Trophoblast cell (in vitro differentiated cells and primary cell): Measurements from ENCODE around the gene NFRKB.

Experiments
- DNase-seq, 2 donors: peaks; one replicate each; pipeline ENCODE4 v3.0.0-alpha.2; 2016
- H2AFZ ChIP-seq: 2 replicates; pipeline ENCODE4 v1.6.1; 2013; ENCODE audit warnings: low read length, moderate library complexity, mild to moderate bottlenecking; ENCODE audit not compliant: insufficient read depth, poor library complexity
- H2AK5ac ChIP-seq: 2 replicates; pipeline ENCODE4 v1.6.1; 2013; ENCODE audit warnings: mild to moderate bottlenecking, low read length
- H2BK120ac ChIP-seq: 2 replicates; pipeline ENCODE4 v1.6.1; 2013; ENCODE audit warnings: low read length, mild to moderate bottlenecking, moderate library complexity; ENCODE audit not compliant: insufficient read depth, poor library complexity
- H2BK12ac ChIP-seq: 2 replicates; pipeline ENCODE4 v1.6.1; 2013; ENCODE audit warnings: mild to moderate bottlenecking, low read length, moderate library complexity
- H2BK5ac ChIP-seq: 2 replicates; pipeline ENCODE4 v1.6.1; 2013; ENCODE audit warnings: low read length, low read depth, moderate library complexity, mild to moderate bottlenecking; ENCODE audit not compliant: poor library complexity
- H3K14ac ChIP-seq: 2 replicates; pipeline ENCODE4 v1.6.1; 2013; ENCODE audit warnings: mild to moderate bottlenecking, low read length
- H3K18ac ChIP-seq: 2 replicates; pipeline ENCODE4 v1.6.1; 2013; ENCODE audit warnings: mild to moderate bottlenecking, low read length
- H3K23ac ChIP-seq: 2 replicates; pipeline ENCODE4 v1.6.1; 2013; ENCODE audit warnings: low read length
- H3K27ac ChIP-seq: 2 replicates; pipeline ENCODE4 v1.5.1; 2013; ENCODE audit warnings: low read depth, mild to moderate bottlenecking, inconsistent platforms, low read length, moderate library complexity
- H3K27me3 ChIP-seq: 2 replicates; pipeline ENCODE4 v1.6.1; 2013; ENCODE audit warnings: inconsistent platforms, mild to moderate bottlenecking, low read length, moderate library complexity; ENCODE audit not compliant: insufficient read depth
- H3K36me3 ChIP-seq, 2 experiments: 1 replicate in 1 of 2; 2 replicates in 1 of 2; pipeline ENCODE4 v1.6.1; 2013; ENCODE audit warnings: low read length in 2 of 2, mild to moderate bottlenecking in 2 of 2, moderate library complexity in 1 of 2; ENCODE audit not compliant: insufficient read depth in 2 of 2, control insufficient read depth in 1 of 2
- H3K4ac ChIP-seq: 2 replicates; pipeline ENCODE4 v1.6.1; 2013; ENCODE audit warnings: low read depth, mild to moderate bottlenecking, low read length, moderate library complexity
- H3K4me1 ChIP-seq, 2 experiments: 1 replicate in 1 of 2; 2 replicates in 1 of 2; pipeline ENCODE4 v1.6.1; 2013; ENCODE audit warnings: low read length in 2 of 2, mild to moderate bottlenecking in 2 of 2, moderate library complexity in 1 of 2; ENCODE audit not compliant: insufficient read depth in 2 of 2, control insufficient read depth in 1 of 2
- H3K4me2 ChIP-seq: 2 replicates; pipeline ENCODE4 v1.6.1; 2013; ENCODE audit warnings: inconsistent platforms, mild to moderate bottlenecking, low read length, moderate library complexity
- H3K4me3 ChIP-seq: 2 replicates; pipeline ENCODE4 v1.5.1; 2013; ENCODE audit warnings: mild to moderate bottlenecking, low read depth, low read length, inconsistent platforms
- H3K79me1 ChIP-seq: one replicate; pipeline ENCODE4 v1.6.1; 2013; ENCODE audit warnings: low read length
- H3K79me2 ChIP-seq: 2 replicates; pipeline ENCODE4 v1.6.1; 2013; ENCODE audit warnings: low read length, mild to moderate bottlenecking; ENCODE audit not compliant: control insufficient read depth, insufficient read depth, poor library complexity
- H3K9ac ChIP-seq: 2 replicates; pipeline ENCODE4 v1.6.1; 2013; ENCODE audit warnings: mild to moderate bottlenecking, low read length
- H3K9me3 ChIP-seq: 2 replicates; pipeline ENCODE4 v1.6.1; 2013; ENCODE audit warnings: low read depth, mild to moderate bottlenecking, control low read depth, inconsistent platforms, low read length; ENCODE audit not compliant: insufficient read depth
- H4K12ac ChIP-seq: 2 replicates; pipeline ENCODE4 v1.6.1; 2013; ENCODE audit warnings: low read depth, mild to moderate bottlenecking, low read length, moderate library complexity
- H4K8ac ChIP-seq: 2 replicates; pipeline ENCODE4 v1.6.1; 2013; ENCODE audit warnings: low read depth, mild to moderate bottlenecking, low read length, moderate library complexity
- H4K91ac ChIP-seq: one replicate; pipeline ENCODE4 v1.6.1; 2013; ENCODE audit warnings: low read depth, mild to moderate bottlenecking, low read length, moderate library complexity
- WGBS: extraction: QIAGEN DNeasy Blood & Tissue Kit; methylation state at CpG from one replicate; pipeline ENCODE4 v1.1.7; 2013; ENCODE audit warnings: missing lambda C conversion rate; ENCODE audit not compliant: insufficient read length, insufficient coverage; ENCODE audit errors: extremely low coverage; 5-methylcytosine and 5-hydroxymethylcytosine counted together

NFRKB gene

DNA sequence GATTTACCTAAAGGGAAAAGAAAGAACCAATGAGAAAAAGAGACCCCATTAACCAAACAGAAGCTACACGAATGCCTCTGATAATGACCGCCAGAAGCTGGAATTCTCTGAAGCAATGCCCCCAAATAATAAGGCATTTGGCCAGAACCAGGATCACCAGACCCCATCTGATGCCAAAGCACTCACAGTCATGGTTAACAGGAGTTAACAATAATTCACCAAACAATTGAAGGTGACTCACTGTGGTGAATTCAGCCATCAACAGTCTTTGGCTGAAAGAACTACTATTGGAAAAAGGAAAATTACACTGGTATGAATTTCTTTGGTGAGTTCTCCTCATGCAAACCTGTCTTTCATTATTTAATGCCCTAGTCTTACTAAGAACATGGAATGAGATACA lies 21.9 kb upstream of the NFRKB start:
- Histone ChIP-seq H3K4ac (no peak overlapping the region), H3K27ac (no peak overlapping the region), H2AK5ac (no peak overlapping the region), H3K23ac (no peak overlapping the region), H3K4me3 (no peak overlapping the region), H3K4me1 (no peaks in the 10 kb centered on the region), H2BK120ac (no peak overlapping the region), H2BK5ac (no peak overlapping the region), H2BK12ac (no peak overlapping the region), H3K79me2 (no peaks in the 10 kb centered on the region), H3K27me3 (no peaks in the 10 kb centered on the region), H3K4me2 (no peak overlapping the region), H3K14ac (no peak overlapping the region), H3K36me3 (peaks cover 21 to 26% of the 10 kb centered on the region in 2 experiments), H2AFZ (no peak overlapping the region), H3K9ac (no peak overlapping the region), H4K91ac (no peak overlapping the region), H3K18ac (no peak overlapping the region), H4K8ac (no peak overlapping the region), H4K12ac (no peak overlapping the region), H3K79me1 (no peaks in the 10 kb centered on the region), H3K9me3 (no peaks in the 10 kb centered on the region)
- WGBS: no CpG with 5 or more reads among the region's 2 CpGs
- DNase-seq: no peak

DNA sequence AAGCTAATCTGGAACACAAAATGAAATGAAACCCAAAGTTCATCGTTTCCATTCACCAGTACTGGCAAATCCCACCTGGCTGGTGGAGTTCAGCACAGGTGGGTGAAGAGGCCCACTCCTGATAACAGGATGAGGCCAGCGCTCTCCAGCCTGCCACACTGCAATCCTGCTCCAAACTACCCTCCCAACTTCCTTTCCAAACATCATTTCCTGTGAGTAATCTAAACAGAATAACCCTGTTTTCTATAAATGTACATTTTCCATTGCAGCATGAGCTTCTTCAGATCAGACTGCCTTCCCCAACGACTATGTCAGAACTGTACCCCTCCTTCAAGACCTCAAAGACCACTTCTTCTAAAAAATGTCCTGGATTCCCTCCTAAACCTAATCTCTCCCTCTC lies 15.9 kb upstream of the NFRKB start:
- Histone ChIP-seq H4K8ac (no peak overlapping the region), H3K9me3 (no peaks in the 10 kb centered on the region), H2BK12ac (no peak overlapping the region), H3K9ac (no peak overlapping the region), H3K27me3 (no peaks in the 10 kb centered on the region), H3K4me3 (no peak overlapping the region), H3K4ac (no peak overlapping the region), H2BK5ac (no peak overlapping the region), H4K12ac (no peak overlapping the region), H2AFZ (no peak overlapping the region), H3K79me2 (no peaks in the 10 kb centered on the region), H3K27ac (no peak overlapping the region), H2BK120ac (no peak overlapping the region), H3K79me1 (no peaks in the 10 kb centered on the region), H3K36me3 (peaks cover 18 to 28% of the 10 kb centered on the region in 2 experiments), H3K4me1 (peaks cover 0 to 2% of the 10 kb centered on the region in 2 experiments), H3K23ac (no peak overlapping the region), H3K18ac (no peak overlapping the region), H3K14ac (no peak overlapping the region), H2AK5ac (no peak overlapping the region), H3K4me2 (no peak overlapping the region), H4K91ac (no peak overlapping the region)
- no peak for DNase-seq
- no CpG with 5 or more reads among the region's 3 CpGs for WGBS

DNA sequence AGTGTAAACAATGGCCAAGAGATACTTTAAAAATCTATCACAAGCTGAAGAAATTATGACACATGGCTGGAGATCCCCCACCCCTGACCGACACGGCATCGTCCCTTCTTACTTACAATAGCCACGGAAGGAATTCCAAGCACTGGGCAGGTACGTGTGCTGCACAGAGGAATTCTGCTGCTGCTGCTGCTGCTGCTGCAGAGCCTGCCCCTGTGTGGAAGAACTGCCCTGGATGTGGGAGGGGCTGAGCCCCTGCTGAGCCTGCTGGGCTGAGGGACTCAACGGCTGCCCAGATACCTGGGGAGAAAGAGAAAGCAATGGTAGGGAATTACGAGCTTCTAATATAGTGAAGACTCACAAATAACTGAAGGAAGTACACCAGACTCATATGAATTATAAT lies 15.0 kb upstream of the NFRKB start:
- Histone ChIP-seq H3K14ac (no peak overlapping the region), H4K8ac (no peak overlapping the region), H4K91ac (no peak overlapping the region), H2AK5ac (no peak overlapping the region), H3K79me1 (peaks cover 2% of the 10 kb centered on the region), H4K12ac (no peak overlapping the region), H3K23ac (no peak overlapping the region), H2BK12ac (no peak overlapping the region), H2AFZ (no peak overlapping the region), H3K4me1 (peaks cover 0 to 5% of the 10 kb centered on the region in 2 experiments), H2BK120ac (no peak overlapping the region), H3K4me3 (no peak overlapping the region), H3K36me3 (peaks cover 19 to 25% of the 10 kb centered on the region in 2 experiments), H3K9me3 (no peaks in the 10 kb centered on the region), H3K79me2 (no peaks in the 10 kb centered on the region), H3K4ac (no peak overlapping the region), H3K18ac (no peak overlapping the region), H3K27ac (no peak overlapping the region), H3K9ac (no peak overlapping the region), H3K27me3 (no peaks in the 10 kb centered on the region), H2BK5ac (no peak overlapping the region), H3K4me2 (no peak overlapping the region)
- DNase-seq: peak; percentile 17 to 30
- no CpG with 5 or more reads among the region's 7 CpGs for WGBS

DNA sequence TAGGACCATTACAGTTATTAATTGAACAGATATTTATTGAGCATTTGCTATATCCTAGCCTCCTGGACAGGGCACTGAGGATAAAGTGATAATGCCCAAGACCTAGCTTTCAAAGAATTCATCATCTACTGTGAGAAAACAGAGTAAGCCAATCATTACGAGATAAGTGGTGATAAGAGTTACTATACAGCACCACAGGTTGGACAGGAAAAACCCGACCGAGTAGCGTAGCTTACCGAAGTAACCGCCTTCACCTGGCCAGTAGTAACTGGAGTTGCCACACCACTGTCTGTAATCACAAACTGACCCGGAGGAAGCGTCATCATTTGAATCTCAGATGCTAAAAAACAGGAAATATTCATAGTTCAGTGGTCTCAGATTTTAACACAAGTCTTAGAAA lies 10.0 kb upstream of the NFRKB start:
- H4K8ac ChIP-seq: no peak overlapping the region
- DNase-seq: peak; percentile 96 to 98
- H2BK5ac ChIP-seq: no peak overlapping the region
- H3K4ac ChIP-seq: no peak overlapping the region
- no peak overlapping the region for H2BK120ac ChIP-seq
- no peak overlapping the region for H3K18ac ChIP-seq
- no peak overlapping the region for H3K4me2 ChIP-seq
- H3K4me1 ChIP-seq: peaks cover 0 to 5% of the 10 kb centered on the region in 2 experiments
- no peak overlapping the region for H3K27ac ChIP-seq
- no peak overlapping the region for H3K14ac ChIP-seq
- no peak overlapping the region for H2AFZ ChIP-seq
- H3K4me3 ChIP-seq: no peak overlapping the region
- peaks cover 2% of the 10 kb centered on the region for H3K79me1 ChIP-seq
- no peak overlapping the region for H2BK12ac ChIP-seq
- H3K27me3 ChIP-seq: no peaks in the 10 kb centered on the region
- no peak overlapping the region for H3K9ac ChIP-seq
- H4K91ac ChIP-seq: no peak overlapping the region
- WGBS: no CpG with 5 or more reads among the region's 8 CpGs
- H3K23ac ChIP-seq: no peak overlapping the region
- H3K79me2 ChIP-seq: no peaks in the 10 kb centered on the region
- H2AK5ac ChIP-seq: no peak overlapping the region
- H3K9me3 ChIP-seq: no peaks in the 10 kb centered on the region
- H4K12ac ChIP-seq: no peak overlapping the region
- peaks cover 11 to 17% of the 10 kb centered on the region in 2 experiments for H3K36me3 ChIP-seq
